ENCODE results near the gene HINFP.

DNA sequence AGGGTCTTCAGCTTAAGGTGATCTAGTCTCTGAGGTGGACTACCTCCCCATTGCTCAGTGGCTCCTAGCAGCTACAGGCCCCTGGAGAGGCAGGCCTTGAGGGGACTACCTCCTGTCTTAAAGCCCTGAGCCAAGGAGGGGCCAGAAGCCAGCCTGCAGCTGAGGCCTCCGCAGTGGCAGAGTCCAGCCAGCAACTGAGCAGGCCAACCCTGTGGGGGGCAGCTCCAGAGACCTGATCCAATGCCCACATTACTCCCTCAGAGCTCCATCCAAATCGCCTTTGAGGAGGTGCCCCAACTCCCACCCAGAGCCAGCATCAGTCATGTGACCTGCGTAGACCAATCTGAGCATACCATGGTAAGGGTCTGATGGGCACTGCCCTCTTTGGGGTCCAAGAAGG, 11.5 kb upstream of the HINFP start:
- TF ChIP-seq TBL1XR1 (IDR thresholded peaks at IDR 0.05; ENCODE audit: low read length in 2 of 2), result no peak
- TF ChIP-seq CTCF (IDR thresholded peaks at IDR 0.05 in 2 of 3, conservative IDR thresholded peaks at IDR 0.05 in 1 of 3; ENCODE audit: insufficient read depth in 2 of 3, low read depth in 1 of 3, low read length in 3 of 3), result no peak
- TF ChIP-seq KLF1 (tag; IDR thresholded peaks at IDR 0.05), result no peak
- no peak for TF ChIP-seq MAFF (IDR thresholded peaks at IDR 0.05; ENCODE audit: low read length)
- no peak for TF ChIP-seq SP2 (IDR thresholded peaks at IDR 0.05; ENCODE audit: extremely low read depth, low read depth, low read length, poor library complexity, severe bottlenecking)
- no peak for TF ChIP-seq MAZ (CRISPR knock-in tag; conservative IDR thresholded peaks at IDR 0.05 in 1 of 2, IDR thresholded peaks at IDR 0.05 in 1 of 2)
- TF ChIP-seq HOXB6 (CRISPR knock-in tag; IDR thresholded peaks at IDR 0.05; ENCODE audit: borderline replicate concordance), result no peak
- TF ChIP-seq, protein P1, sequence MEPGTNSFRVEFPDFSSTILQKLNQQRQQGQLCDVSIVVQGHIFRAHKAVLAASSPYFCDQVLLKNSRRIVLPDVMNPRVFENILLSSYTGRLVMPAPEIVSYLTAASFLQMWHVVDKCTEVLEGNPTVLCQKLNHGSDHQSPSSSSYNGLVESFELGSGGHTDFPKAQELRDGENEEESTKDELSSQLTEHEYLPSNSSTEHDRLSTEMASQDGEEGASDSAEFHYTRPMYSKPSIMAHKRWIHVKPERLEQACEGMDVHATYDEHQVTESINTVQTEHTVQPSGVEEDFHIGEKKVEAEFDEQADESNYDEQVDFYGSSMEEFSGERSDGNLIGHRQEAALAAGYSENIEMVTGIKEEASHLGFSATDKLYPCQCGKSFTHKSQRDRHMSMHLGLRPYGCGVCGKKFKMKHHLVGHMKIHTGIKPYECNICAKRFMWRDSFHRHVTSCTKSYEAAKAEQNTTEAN (CRISPR knock-in tag; IDR thresholded peaks at IDR 0.05), result no peak
- TF ChIP-seq RFX5 (IDR thresholded peaks at IDR 0.05; ENCODE audit: low read depth, low read length), result no peak
- TF ChIP-seq, protein P2, sequence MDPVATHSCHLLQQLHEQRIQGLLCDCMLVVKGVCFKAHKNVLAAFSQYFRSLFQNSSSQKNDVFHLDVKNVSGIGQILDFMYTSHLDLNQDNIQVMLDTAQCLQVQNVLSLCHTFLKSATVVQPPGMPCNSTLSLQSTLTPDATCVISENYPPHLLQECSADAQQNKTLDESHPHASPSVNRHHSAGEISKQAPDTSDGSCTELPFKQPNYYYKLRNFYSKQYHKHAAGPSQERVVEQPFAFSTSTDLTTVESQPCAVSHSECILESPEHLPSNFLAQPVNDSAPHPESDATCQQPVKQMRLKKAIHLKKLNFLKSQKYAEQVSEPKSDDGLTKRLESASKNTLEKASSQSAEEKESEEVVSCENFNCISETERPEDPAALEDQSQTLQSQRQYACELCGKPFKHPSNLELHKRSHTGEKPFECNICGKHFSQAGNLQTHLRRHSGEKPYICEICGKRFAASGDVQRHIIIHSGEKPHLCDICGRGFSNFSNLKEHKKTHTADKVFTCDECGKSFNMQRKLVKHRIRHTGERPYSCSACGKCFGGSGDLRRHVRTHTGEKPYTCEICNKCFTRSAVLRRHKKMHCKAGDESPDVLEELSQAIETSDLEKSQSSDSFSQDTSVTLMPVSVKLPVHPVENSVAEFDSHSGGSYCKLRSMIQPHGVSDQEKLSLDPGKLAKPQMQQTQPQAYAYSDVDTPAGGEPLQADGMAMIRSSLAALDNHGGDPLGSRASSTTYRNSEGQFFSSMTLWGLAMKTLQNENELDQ (CRISPR knock-in tag; IDR thresholded peaks at IDR 0.05; ENCODE audit: borderline replicate concordance), result no peak
- TF ChIP-seq, protein P3, sequence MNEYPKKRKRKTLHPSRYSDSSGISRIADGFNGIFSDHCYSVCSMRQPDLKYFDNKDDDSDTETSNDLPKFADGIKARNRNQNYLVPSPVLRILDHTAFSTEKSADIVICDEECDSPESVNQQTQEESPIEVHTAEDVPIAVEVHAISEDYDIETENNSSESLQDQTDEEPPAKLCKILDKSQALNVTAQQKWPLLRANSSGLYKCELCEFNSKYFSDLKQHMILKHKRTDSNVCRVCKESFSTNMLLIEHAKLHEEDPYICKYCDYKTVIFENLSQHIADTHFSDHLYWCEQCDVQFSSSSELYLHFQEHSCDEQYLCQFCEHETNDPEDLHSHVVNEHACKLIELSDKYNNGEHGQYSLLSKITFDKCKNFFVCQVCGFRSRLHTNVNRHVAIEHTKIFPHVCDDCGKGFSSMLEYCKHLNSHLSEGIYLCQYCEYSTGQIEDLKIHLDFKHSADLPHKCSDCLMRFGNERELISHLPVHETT (CRISPR knock-in tag; conservative IDR thresholded peaks at IDR 0.05 in 1 of 2, IDR thresholded peaks at IDR 0.05 in 1 of 2), result no peak
- no peak for TF ChIP-seq CHCHD3 (CRISPR knock-in tag; IDR thresholded peaks at IDR 0.05)
